ENCODE data around the gene INHBB. TPM values are rescaled to one million over a fixed set of nuclear protein-coding genes. Genes with fewer than 3 reads are reported as not detected.

Gene INHBB
- polyA plus RNA-seq, 2 of the 4 experiments (the other 2 are of a cell fraction): 7.2 to 25.3 TPM

DNA sequence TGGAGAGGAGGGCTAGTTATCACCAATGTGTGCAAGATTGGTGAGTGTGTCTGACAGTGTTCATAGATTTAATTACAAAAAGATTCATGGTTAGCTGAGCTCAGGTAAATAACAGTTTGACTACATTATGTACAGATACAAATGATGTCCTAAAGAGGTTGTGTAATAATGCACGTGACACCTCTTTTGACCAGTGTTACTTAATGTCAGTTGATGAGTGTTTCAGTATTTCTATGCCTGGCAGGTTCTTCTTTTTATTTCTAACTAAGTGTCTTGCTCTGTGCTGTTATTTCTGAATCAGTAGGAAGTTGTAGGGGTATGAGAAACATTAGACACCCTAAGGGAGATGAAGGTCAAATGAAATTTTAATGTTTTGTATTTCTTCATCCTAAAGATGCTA lies 7.9 kb upstream of the INHBB start:
- no peaks in the 10 kb centered on the region for H3K9me3 ChIP-seq
- FAIRE-seq (no peak), ATAC-seq (no peak), DNase-seq (ENCODE audit: low read depth in 1 of 2, low spot score in 1 of 2) (no peak)
- no peak overlapping the region for H3K27ac ChIP-seq
- 52% methylated on average over 1 of the region's 1 CpG for WGBS (ENCODE audit: missing lambda C conversion rate)
- TF ChIP-seq SREBF2 (IDR thresholded peaks at IDR 0.05): no peak
- TF ChIP-seq RFX5 (IDR thresholded peaks at IDR 0.05): no peak
- TF ChIP-seq, protein P1, sequence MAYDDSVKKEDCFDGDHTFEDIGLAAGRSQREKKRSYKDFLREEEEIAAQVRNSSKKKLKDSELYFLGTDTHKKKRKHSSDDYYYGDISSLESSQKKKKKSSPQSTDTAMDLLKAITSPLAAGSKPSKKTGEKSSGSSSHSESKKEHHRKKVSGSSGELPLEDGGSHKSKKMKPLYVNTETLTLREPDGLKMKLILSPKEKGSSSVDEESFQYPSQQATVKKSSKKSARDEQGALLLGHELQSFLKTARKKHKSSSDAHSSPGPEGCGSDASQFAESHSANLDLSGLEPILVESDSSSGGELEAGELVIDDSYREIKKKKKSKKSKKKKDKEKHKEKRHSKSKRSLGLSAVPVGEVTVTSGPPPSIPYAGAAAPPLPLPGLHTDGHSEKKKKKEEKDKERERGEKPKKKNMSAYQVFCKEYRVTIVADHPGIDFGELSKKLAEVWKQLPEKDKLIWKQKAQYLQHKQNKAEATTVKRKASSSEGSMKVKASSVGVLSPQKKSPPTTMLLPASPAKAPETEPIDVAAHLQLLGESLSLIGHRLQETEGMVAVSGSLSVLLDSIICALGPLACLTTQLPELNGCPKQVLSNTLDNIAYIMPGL (CRISPR knock-in tag; IDR thresholded peaks at IDR 0.05; ENCODE audit: borderline replicate concordance): no peak
- no peak for TF ChIP-seq NR3C1 (IDR thresholded peaks at IDR 0.05)
- TF ChIP-seq ZNF302 (CRISPR knock-in tag; IDR thresholded peaks at IDR 0.05): no peak
- no peak for TF ChIP-seq CEBPB (IDR thresholded peaks at IDR 0.05)
- no peak for TF ChIP-seq NPAS2 (CRISPR knock-in tag; IDR thresholded peaks at IDR 0.05; ENCODE audit: borderline replicate concordance)
- TF ChIP-seq TP53 (CRISPR knock-in tag; IDR thresholded peaks at IDR 0.05): no peak
- TF ChIP-seq, protein P2, sequence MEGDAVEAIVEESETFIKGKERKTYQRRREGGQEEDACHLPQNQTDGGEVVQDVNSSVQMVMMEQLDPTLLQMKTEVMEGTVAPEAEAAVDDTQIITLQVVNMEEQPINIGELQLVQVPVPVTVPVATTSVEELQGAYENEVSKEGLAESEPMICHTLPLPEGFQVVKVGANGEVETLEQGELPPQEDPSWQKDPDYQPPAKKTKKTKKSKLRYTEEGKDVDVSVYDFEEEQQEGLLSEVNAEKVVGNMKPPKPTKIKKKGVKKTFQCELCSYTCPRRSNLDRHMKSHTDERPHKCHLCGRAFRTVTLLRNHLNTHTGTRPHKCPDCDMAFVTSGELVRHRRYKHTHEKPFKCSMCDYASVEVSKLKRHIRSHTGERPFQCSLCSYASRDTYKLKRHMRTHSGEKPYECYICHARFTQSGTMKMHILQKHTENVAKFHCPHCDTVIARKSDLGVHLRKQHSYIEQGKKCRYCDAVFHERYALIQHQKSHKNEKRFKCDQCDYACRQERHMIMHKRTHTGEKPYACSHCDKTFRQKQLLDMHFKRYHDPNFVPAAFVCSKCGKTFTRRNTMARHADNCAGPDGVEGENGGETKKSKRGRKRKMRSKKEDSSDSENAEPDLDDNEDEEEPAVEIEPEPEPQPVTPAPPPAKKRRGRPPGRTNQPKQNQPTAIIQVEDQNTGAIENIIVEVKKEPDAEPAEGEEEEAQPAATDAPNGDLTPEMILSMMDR (IDR thresholded peaks at IDR 0.05): no peak
- TF ChIP-seq HOXB13 (CRISPR knock-in tag; IDR thresholded peaks at IDR 0.05; ENCODE audit: low read depth): no peak
- no peak for TF ChIP-seq PHF8 (IDR thresholded peaks at IDR 0.05; ENCODE audit: borderline replicate concordance, low read depth)
- TF ChIP-seq SMC3 (IDR thresholded peaks at IDR 0.05): no peak
- TF ChIP-seq RCOR1 (IDR thresholded peaks at IDR 0.05; ENCODE audit: low read depth, low read length): no peak
- TF ChIP-seq, protein P3, sequence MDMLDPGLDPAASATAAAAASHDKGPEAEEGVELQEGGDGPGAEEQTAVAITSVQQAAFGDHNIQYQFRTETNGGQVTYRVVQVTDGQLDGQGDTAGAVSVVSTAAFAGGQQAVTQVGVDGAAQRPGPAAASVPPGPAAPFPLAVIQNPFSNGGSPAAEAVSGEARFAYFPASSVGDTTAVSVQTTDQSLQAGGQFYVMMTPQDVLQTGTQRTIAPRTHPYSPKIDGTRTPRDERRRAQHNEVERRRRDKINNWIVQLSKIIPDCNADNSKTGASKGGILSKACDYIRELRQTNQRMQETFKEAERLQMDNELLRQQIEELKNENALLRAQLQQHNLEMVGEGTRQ (IDR thresholded peaks at IDR 0.05): no peak
- H3K4me1 ChIP-seq: peaks cover 2% of the 10 kb centered on the region
- no peak overlapping the region for H3K4me2 ChIP-seq
- H3K4me3 ChIP-seq: no peak overlapping the region
- ChIA-PET POLR2A (no interaction called here), CTCF (interaction anchor here (2.5 to 3.2 kb wide), 3 partner anchors 215 to 343 kb away, joined by 8 to 13 read pairs (median 12); no protein-coding TSS in a partner anchor)

DNA sequence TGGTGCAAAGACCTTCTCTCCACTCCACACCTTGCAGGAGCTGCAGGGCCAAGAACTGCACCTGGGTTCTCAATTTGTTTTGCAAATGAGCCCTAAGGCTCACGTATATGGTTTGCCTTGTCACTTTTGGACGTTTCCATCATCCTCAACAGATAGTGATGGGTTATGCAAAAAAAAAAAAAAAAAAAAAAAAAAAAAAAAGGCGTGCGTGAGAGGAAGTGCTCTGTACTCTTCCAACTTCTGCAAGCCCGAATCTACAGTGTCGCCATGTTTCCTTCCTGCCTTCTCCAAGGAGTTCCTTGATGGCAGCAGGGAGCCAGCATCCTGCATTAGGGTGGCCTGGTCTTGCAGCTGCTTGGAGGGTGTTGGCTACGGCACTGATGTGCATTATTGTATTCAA lies 4.0 kb upstream of the INHBB start:
- CTCF ChIA-PET: interaction anchor here (0.7 to 6.4 kb wide), 16 partner anchors 10 to 753 kb away, joined by 3 to 182 read pairs (median 8); no protein-coding TSS in a partner anchor
- Histone ChIP-seq H3K4me1 (peaks cover 15% of the 10 kb centered on the region), H3K9me3 (no peaks in the 10 kb centered on the region), H3K27ac (no peak overlapping the region), H3K4me3 (no peak overlapping the region), H3K4me2 (no peak overlapping the region)
- ATAC-seq (no peak), FAIRE-seq (no peak), DNase-seq (ENCODE audit: low read depth in 1 of 2, low spot score in 1 of 2) (no peak)
- POLR2A ChIA-PET: no interaction called here
- TF ChIP-seq, protein P4, sequence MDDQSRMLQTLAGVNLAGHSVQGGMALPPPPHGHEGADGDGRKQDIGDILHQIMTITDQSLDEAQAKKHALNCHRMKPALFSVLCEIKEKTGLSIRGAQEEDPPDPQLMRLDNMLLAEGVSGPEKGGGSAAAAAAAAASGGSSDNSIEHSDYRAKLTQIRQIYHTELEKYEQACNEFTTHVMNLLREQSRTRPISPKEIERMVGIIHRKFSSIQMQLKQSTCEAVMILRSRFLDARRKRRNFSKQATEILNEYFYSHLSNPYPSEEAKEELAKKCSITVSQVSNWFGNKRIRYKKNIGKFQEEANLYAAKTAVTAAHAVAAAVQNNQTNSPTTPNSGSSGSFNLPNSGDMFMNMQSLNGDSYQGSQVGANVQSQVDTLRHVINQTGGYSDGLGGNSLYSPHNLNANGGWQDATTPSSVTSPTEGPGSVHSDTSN (IDR thresholded peaks at IDR 0.05): no peak
- no peak for TF ChIP-seq RFX5 (IDR thresholded peaks at IDR 0.05)
- TF ChIP-seq SMC3 (IDR thresholded peaks at IDR 0.05): no peak
- TF ChIP-seq EHF (CRISPR knock-in tag; IDR thresholded peaks at IDR 0.05): no peak
- no peak for TF ChIP-seq HOXB5 (CRISPR knock-in tag; IDR thresholded peaks at IDR 0.05)
- no peak for TF ChIP-seq HEYL (CRISPR knock-in tag; IDR thresholded peaks at IDR 0.05)
- TF ChIP-seq, protein P2 (IDR thresholded peaks at IDR 0.05): no peak
- no peak for TF ChIP-seq NPAS2 (CRISPR knock-in tag; IDR thresholded peaks at IDR 0.05; ENCODE audit: borderline replicate concordance)
- TF ChIP-seq EHMT2 (IDR thresholded peaks at IDR 0.05; ENCODE audit: low read depth): no peak
- no peak for TF ChIP-seq NR3C1 (IDR thresholded peaks at IDR 0.05)
- TF ChIP-seq ATOH8 (CRISPR knock-in tag; IDR thresholded peaks at IDR 0.05; ENCODE audit: low read depth): no peak
- no peak for TF ChIP-seq PHF8 (IDR thresholded peaks at IDR 0.05; ENCODE audit: borderline replicate concordance, low read depth)
- TF ChIP-seq SREBF2 (IDR thresholded peaks at IDR 0.05): no peak
- 69% methylated on average over 7 of the region's 7 CpGs for whole genome bisulfite sequencing (ENCODE audit: missing lambda C conversion rate)
